Measurements from ENCODE around the gene DOCK8.

DOCK8 gene

DNA sequence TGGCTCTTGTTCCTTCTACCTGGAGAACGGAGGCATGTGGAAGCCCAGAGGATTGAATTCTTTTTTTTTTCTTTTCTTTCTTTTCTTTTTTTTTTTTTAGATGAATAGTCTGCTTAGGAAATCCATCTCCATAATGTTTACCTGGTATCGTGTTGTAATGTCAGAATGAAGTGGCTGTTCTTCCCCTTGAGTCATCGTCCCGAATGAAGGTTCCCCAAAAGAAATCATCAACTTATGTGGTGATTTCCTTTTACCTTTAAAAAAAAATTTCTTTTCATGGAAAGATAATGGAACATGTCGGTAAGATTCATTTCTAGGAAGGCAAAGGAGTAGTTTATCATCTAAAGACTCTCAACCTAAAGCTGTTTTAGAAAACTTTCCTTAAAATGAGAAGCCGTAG lies 59.7 kb downstream of the DOCK8 start:
- FAIRE-seq (no peak), DNase-seq (ENCODE audit: insufficient read length, low spot score) (no peak)
- TF ChIP-seq, protein P1, sequence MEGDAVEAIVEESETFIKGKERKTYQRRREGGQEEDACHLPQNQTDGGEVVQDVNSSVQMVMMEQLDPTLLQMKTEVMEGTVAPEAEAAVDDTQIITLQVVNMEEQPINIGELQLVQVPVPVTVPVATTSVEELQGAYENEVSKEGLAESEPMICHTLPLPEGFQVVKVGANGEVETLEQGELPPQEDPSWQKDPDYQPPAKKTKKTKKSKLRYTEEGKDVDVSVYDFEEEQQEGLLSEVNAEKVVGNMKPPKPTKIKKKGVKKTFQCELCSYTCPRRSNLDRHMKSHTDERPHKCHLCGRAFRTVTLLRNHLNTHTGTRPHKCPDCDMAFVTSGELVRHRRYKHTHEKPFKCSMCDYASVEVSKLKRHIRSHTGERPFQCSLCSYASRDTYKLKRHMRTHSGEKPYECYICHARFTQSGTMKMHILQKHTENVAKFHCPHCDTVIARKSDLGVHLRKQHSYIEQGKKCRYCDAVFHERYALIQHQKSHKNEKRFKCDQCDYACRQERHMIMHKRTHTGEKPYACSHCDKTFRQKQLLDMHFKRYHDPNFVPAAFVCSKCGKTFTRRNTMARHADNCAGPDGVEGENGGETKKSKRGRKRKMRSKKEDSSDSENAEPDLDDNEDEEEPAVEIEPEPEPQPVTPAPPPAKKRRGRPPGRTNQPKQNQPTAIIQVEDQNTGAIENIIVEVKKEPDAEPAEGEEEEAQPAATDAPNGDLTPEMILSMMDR (IDR thresholded peaks at IDR 0.05; ENCODE audit: insufficient read depth, missing control alignments), result no peak

- FAIRE-seq (no peak), DNase-seq (ENCODE audit: insufficient read length, low spot score) (no peak)
- TF ChIP-seq, protein P1 (IDR thresholded peaks at IDR 0.05; ENCODE audit: insufficient read depth, missing control alignments), result no peak
Measured at GRCh38 chr9:277601-278295, 63.1 kb downstream of the DOCK8 start.

- TF ChIP-seq, protein P1 (IDR thresholded peaks at IDR 0.05; ENCODE audit: insufficient read depth, missing control alignments), result no peak
- DNase-seq (ENCODE audit: insufficient read length, low spot score) (no peak), FAIRE-seq (no peak)
Measured at GRCh38 chr9:278651-279050, 64.0 kb downstream of the DOCK8 start.

DNA sequence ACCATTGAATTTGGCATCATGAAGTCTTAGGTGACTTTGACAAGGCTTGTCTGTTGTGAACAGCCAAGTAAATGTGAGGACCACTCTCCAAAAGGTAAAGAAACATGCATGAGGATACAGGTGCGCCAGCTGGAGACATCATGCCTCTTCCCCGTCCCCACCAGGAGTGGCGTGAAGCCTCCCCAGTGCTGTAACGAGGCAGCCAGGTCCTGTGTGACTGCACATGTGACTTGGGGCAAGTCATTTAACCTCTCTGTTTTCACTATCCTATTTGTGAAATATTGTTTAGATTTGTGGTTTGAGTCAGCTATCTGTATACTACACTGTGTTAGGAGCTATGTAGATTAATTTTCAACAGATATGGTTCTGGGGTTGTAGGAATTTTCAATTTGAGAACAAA lies 65.0 kb downstream of the DOCK8 start:
- FAIRE-seq (no peak), DNase-seq (ENCODE audit: insufficient read length, low spot score) (no peak)
- TF ChIP-seq, protein P1 (IDR thresholded peaks at IDR 0.05; ENCODE audit: insufficient read depth, missing control alignments), result no peak

- TF ChIP-seq, protein P1 (IDR thresholded peaks at IDR 0.05; ENCODE audit: insufficient read depth, missing control alignments), result no peak
- DNase-seq (ENCODE audit: insufficient read length, low spot score) (no peak), FAIRE-seq (no peak)
Measured at GRCh38 chr9:281741-282645, 67.3 kb downstream of the DOCK8 start.

DNA sequence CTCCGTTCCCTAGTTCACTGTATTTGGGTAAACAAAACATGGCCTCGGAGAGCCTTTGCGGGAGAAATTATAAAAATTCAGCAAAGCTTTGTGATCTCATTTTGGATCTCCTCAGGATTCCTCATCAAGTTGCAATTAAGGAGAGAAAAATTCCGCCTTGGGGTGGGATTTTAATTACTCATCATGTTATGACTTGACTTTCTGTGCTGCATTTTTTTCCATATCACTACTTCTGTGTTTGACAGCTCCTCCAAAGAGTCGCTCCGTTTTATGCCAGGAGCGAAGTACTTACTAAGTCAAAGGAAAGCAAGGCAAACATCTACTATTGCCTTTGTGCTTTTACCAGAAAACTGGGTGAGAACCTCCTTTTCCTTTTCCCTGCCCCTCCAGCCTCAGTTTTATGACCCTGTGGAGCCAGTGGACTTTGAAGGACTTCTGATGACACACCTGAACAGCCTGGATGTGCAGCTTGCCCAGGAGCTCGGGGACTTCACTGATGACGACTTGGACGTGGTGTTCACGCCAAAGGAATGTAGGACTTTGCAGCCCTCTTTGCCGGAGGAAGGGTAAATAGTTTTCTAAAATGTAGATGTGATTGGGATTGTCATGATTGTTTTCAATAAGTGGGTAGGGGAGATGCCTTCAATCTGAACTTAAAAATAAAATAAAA lies 71.5 kb downstream of the DOCK8 start:
- DNase-seq (ENCODE audit: insufficient read length, low spot score), result no peak
- FAIRE-seq, result no peak
- TF ChIP-seq, protein P1 (IDR thresholded peaks at IDR 0.05; ENCODE audit: insufficient read depth, missing control alignments), result no peak
